Vagina (tissue), 2 donors: ENCODE measurements around the gene CBX7.

ENCODE experiments used
- POLR2A ChIP-seq, 2 donors: fragments of 450-650 bp; IDR thresholded peaks; one replicate each; pipeline ENCODE4 v1.6.1; 2017; ENCODE audit warnings: antibody characterized with exemption in 2 of 2, mild to moderate bottlenecking in 2 of 2, moderate library complexity in 2 of 2
- TF ChIP-seq, protein P1 (sequence below), 3 experiments: fragments of 450-650 bp in 2 of 3; fragments of 200-600 bp in 1 of 3; sonication (generic) in 1 of 3; IDR thresholded peaks; one replicate each; pipeline ENCODE4 v1.5.1; 2017 to 2019; ENCODE audit warnings: antibody characterized with exemption in 3 of 3, mild to moderate bottlenecking in 2 of 3, moderate library complexity in 2 of 3

- TF ChIP-seq, protein P1, sequence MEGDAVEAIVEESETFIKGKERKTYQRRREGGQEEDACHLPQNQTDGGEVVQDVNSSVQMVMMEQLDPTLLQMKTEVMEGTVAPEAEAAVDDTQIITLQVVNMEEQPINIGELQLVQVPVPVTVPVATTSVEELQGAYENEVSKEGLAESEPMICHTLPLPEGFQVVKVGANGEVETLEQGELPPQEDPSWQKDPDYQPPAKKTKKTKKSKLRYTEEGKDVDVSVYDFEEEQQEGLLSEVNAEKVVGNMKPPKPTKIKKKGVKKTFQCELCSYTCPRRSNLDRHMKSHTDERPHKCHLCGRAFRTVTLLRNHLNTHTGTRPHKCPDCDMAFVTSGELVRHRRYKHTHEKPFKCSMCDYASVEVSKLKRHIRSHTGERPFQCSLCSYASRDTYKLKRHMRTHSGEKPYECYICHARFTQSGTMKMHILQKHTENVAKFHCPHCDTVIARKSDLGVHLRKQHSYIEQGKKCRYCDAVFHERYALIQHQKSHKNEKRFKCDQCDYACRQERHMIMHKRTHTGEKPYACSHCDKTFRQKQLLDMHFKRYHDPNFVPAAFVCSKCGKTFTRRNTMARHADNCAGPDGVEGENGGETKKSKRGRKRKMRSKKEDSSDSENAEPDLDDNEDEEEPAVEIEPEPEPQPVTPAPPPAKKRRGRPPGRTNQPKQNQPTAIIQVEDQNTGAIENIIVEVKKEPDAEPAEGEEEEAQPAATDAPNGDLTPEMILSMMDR (IDR thresholded peaks at IDR 0.05), result peak; percentile 88 to 99 (median 90)
- TF ChIP-seq POLR2A (IDR thresholded peaks at IDR 0.05), result no peak
Observed at GRCh38 chr22:39170825-39171622, 18.5 kb upstream of the CBX7 start.
